NCI-H226 (cell line): ENCODE results near the gene TFDP2.
"Not testable (repeated sequence)": the region's sequence is repeated elsewhere in the genome, so short reads cannot be mapped to it uniquely, and the experiment has no call there.

Experiments used
- DNase-seq: peaks from one replicate; pipeline ENCODE4 v3.0.0-alpha.2; 2015

TFDP2 gene

DNA sequence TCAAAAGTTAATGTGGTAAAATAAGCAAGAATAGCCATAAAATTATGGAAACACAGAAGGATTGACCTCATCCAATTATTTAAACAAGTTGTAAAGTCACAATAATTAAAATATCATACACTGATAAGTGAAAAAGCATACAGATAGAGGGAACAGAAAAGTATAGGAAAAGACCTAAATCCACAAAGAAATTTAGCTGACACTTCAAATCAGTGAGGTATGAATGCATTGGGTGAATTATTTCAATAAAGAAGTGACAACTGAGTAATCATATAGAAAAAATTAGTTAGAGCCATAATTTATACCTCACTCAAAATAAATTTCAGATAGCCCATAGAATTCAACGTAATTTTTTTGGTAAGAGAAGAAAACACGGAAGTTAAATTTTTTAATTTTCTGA lies 25.1 kb downstream of the TFDP2 start:
- no peak for DNase-seq

DNA sequence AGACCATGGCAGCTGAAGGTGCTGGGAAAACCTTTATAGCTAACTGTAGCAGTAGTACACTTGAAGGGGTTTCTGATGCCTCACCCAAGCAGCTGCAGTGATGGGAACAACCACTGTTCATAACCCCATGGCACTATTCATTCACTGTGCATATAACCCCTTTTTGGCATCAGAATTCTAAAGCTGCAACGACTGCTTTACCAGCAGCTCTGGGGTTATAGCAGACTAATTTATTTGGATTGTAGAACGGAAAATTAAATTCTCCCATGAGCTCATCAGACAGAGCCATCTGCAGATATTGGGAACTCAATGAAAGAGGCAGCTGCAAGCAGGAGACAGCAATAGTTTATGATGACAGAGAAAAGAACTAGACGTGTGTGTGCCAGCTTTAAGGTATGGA lies 28.6 kb downstream of the TFDP2 start:
- DNase-seq, result no peak

DNA sequence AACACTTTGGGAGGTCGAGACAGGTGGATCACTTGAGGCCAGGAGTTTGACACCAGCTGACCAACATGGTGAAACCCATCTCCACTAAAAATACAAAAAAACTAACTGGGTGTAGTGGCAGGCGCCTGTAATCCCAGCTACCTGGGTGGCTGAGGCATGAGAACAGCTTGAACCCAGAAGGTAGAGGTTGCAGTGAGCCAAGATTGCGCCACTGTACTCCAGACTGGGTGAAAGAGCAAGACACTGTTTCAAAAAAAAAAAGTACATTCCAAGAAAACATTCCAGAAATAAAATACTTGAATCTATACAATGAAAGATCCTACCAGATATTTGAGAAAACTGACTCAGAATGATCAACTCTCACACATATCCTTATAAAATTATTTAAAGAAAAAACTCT lies 30.4 kb downstream of the TFDP2 start:
- no peak for DNase-seq

DNA sequence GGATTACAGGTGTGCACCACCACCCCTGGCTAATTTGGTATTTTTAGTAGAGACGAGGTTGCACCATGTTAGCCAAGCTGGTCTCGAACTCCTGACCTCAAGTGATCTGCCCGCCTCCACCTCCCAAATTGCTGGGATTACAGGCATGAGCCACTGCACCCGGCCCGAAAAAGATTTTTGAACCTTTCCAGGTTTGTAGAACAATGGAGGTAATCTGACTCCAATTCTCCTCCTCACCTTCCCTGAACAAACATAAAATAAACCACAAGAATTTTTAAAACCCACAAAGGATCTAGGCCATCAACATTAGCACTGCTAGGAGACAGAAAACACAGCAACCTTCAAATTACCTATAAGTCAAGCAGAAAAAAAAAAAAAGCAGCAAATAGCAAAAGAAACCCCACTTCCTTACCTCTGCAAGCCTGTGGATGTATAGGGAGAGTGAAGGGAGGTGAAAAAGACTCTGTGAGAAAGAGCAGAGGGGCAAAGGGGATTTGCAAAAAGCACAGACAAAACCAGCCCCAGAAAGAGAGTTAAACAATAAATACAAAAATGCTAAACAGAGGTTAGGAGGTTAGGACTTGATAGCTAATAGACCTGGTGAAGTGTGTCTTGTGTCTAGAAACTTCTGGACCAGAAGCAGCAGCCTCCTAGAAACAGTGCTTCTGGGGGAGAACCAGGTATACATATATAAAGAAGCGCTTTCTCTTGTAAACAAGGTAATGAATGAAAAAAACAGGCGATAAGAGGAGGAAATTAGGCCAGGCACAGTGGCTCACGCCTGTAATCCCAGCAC lies 32.1 kb downstream of the TFDP2 start:
- DNase-seq, result peak; percentile 28

DNA sequence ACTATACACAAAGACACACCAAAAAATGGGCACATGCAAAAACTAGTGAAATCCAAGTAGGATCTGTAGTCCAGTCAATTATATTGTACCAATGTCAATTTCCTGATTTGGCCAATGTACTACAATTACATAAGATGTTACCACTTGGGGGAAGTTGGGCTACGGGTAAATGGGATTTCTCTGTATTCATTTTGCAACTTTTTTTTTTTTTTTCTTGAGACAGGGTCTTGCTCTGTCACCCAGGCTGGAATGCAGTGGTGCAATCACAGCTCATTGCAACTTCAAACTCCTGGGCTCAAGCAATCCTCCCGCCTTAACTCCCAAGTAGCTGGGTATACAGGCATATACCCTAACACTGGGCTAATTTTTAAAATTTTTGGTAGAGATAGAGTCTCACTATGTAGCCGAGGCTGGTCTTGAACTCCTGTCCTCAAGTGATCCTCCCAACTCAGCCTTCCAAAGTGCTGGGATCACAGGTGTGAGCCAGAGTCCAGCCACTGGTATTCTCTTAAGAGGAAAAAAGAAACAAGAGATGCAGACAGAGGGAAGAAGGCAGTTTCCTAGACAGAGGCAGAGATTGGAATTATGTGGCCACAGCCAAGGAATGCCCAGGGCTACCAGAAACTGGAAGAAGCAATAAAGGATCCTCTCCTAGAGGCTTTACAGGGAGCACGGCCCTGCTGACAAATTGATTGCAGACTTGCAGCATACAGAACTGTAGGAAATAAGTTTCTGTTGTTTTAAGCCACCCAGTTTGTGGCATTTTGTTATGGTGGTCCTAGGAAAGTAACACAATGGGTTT lies 33.3 kb downstream of the TFDP2 start:
- no peak for DNase-seq

DNA sequence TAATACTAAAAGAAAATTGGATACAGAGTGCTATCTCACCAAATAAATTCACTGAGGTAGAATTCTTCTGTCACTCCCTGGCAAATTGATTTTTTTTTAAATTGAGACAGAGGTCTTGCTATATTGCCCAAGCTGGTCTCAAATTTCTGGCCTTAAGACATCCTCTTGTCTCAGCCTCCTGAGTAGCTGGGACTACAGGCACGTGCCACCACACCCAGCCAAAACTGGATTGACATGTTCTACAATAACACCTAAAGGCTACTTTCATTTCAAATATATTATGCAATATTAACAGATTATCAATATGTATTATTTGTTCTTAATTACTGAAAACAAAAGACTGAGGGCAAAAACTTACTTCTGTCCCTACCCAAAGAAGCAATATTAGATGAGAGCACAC lies 36.7 kb downstream of the TFDP2 start:
- DNase-seq, result no peak

GRCh38 chr3:142106548-142106947 lies 42.8 kb downstream of the TFDP2 start:
- DNase-seq, result no peak

- no peak for DNase-seq
Observed at GRCh38 chr3:142105991-142106390, 43.4 kb downstream of the TFDP2 start.

DNA sequence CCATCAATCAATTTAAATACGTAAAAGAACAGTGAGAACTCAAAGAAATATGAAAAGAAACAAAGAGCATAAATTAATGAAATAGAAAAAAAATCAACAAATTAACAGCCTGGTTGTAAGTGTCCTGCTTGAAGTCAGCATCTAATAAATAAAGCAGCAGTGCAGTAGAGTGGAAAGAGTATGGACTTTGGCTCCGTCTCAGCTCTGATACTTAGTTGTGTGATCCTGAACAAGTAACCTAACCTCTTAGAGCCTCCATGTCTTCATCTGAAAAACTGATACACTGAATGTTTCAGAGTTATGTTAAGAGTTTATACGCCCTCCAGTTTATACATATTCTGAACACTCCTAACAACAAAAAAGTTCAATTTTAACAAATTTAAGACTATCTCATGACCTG lies 44.6 kb downstream of the TFDP2 start:
- no peak for DNase-seq

- DNase-seq, result no peak
Observed at GRCh38 chr3:142098964-142099363, 50.4 kb downstream of the TFDP2 start.

- DNase-seq, result no peak
Observed at GRCh38 chr3:142097099-142097843, 52.1 kb downstream of the TFDP2 start.

DNA sequence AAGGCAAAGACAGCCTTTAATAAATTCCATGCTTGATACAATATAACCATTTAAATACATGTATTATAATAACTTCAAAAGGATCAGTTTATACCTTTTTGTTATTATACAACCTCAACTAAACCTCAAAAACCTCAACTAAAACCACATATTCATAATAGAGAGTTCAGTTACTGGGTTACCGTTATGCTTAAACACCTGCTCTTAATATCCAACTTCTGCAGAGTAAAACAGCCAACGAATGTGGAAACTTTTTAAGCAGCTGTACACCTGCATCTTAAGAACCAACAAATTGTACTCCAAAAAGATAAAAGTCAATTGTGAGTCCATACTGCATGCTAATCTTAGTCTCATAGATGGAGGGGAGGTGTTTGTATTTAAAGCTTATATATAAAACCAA lies 53.5 kb downstream of the TFDP2 start:
- DNase-seq, result no peak

DNA sequence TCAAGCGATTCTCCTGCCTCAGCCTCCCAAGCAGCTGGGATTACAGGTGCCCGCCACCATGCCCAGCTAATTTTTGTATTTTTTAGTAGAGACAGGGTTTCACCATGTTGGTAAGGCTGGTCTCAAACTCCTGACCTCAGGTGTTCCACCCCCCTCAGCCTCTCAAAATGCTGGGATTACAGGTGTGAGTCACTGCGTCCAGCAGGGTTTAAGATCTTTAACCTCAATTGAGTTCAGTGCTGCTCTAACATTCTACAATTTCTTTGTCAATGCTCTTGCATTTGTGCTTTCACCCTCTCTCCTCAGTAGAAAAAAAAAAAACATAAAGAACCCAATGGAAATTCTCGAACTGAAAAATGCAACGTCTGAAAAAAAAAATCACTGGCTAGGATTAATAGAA lies 60.4 kb downstream of the TFDP2 start:
- peak; percentile 4 for DNase-seq

DNA sequence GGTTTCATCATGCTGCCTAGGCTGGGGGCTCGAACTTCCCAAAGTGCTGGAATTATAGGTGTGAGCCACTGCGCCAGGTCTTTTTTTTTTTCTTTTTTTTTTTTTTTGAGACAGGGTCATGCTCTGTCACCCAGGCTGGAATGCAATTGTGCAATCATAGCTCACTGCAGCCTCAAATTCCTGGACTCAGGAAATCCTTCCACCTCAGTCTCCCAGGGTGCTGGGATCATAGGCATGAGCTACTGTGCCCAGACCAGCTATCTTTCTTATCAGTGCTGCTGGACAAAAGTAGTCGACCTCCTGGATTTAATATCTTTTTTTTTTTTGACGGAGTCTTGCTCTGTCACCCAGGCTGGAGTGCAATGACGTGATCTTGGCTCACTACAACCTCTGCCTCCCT lies 60.8 kb downstream of the TFDP2 start:
- DNase-seq, result peak; percentile 82

DNA sequence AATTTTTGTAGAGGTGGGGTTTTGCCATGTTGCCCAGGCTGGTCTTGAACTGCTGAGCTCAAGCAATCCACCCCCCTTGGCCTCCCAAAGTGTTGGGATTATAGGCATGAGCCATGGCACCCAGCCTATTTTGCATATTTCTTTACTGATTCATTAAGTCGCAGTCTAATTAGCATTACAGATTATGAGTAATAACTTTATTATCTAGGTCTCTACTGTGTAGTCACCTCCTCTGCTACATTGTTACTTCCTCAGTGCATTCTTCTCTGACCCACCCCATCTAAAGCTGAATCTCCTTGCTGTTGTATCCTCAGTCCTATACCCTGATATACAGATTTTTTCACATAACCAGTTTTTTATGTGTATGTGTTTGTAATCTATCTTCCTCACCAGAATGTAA lies 61.7 kb downstream of the TFDP2 start:
- DNase-seq, result peak; percentile 75

- no peak for DNase-seq
Observed at GRCh38 chr3:142086581-142087090, 62.7 kb downstream of the TFDP2 start.

DNA sequence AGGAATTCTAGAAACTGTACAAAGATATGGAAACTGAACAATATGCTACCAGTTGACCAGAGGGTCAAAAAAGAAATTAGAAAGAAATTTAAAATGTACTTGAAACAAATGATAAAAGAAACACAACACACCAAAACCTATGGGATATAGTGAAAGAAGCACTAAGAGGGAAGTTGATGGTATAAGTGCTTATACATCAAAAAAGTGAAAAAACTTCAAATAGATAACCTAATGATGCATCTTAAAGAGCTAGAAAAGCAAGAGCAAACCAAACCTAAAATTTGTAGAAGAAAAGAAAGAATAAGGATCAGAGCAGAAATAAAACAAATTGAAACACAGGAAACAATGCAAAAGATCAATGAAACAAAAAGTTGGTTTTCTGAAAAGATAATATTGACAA lies 68.2 kb downstream of the TFDP2 start:
- DNase-seq, result no peak

DNA sequence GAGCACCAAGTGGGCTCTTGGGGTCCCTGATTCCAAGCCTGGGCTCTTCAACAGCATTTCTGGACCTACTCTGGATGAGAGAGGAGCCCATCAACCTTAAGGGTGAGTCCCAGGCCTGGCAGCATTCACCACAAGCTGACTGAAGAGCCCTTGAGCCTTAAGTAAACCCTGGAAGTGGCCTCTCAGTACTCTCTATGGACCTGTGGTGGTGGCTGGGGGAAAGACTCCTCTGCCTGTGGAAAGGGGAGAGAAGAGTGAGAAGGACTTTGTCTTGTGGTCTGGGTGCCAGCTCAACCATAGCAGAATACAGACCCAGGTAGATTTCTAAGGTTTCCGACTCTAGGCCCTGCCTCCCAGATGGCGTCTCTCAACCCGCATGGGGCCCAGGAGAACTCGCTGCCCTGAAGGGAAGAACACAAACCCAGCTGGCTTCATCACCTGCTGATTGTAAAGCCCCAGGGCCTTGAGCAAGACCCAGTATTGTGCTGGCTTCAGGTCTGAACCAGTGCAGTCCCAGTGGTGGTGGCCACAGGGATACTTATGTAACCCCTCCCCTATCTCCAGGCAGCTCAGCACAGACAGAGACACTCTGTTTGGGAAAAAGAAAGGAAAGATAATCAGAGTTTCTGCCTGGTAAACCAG lies 71.4 kb downstream of the TFDP2 start:
- no peak for DNase-seq

DNA sequence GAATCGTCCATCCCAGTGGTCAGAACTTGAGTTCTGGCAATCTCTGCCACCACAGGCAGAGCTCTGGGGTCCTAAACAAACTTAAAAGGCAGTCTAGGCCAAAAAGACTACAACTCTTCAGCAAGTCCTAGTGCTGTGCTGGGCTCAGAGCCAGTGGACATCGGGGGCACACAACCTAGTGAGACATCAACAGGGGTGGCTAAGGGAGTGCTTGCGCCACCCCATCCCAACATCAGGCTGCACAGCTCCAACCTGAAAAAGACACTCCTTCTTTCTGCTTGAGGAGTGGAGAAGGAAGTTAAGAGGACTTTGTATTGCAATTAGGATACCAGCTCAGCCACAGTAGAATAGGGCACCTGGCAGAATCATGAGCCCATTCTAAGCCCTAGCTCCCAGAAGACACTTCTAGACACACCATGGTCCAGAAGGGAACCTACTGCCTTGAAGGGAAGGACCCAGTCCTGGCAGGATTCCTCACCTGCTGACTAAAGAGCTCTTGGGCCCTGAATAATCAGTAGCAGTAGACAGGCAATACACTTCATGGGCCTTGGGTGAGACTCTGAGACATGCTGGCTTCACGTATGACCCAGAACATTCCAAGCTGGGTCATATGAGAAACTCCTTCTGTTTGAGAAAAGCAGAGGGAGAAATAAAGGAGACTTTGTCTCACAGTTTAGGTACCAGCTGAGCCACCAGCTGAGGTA lies 72.0 kb downstream of the TFDP2 start:
- no peak for DNase-seq

GRCh38 chr3:142075656-142076055 lies 73.7 kb downstream of the TFDP2 start:
- DNase-seq, result not testable (repeated sequence)

- no peak for DNase-seq
Observed at GRCh38 chr3:142072816-142073215, 76.5 kb downstream of the TFDP2 start.

GRCh38 chr3:142065932-142066331 lies 83.4 kb downstream of the TFDP2 start:
- DNase-seq, result no peak
